Ovary (tissue), 9 donors: ENCODE measurements around the gene AP1M2. TPM values are rescaled to one million over a fixed set of nuclear protein-coding genes. Genes with fewer than 3 reads are reported as not detected.
A peak's percentile ranks its signal among the peaks of the same experiment; 100 is the strongest.

Experiments used
- DNase-seq, 5 donors: peaks; one replicate each; pipeline ENCODE4 v3.0.0-alpha.2; 2019 to 2020
- H3K27ac ChIP-seq, 2 donors: fragments of 200-600 bp; one replicate each; pipeline versions ENCODE4 v1.5.1 to v1.8.0; 2019 to 2022
- H3K27me3 ChIP-seq: fragments of 200-600 bp; one replicate; pipeline ENCODE4 v1.8.0; 2022
- H3K36me3 ChIP-seq: fragments of 200-600 bp; sonication (generic); one replicate; pipeline ENCODE4 v1.5.1; 2019
- H3K4me1 ChIP-seq: one replicate; pipeline ENCODE4 v1.8.1; 2013; ENCODE audit warnings: mild to moderate bottlenecking, moderate library complexity; ENCODE audit not compliant: insufficient read depth
- H3K4me3 ChIP-seq: fragments of 200-600 bp; sonication (generic); one replicate; pipeline ENCODE4 v1.5.1; 2017
- H3K9me3 ChIP-seq, 2 donors: fragments of 200-600 bp in 1 of 2; sonication (generic) in 1 of 2; one replicate each; pipeline versions ENCODE4 v1.5.1 to v1.8.1; 2013 to 2019; ENCODE audit warnings: mild to moderate bottlenecking in 1 of 2, moderate library complexity in 1 of 2
- EP300 ChIP-seq: sonication (generic); formaldehyde crosslinking; IDR thresholded peaks from one replicate; pipeline ENCODE4 v1.6.1; 2017; ENCODE audit warnings: antibody characterized with exemption
- POLR2A ChIP-seq: fragments of 450-650 bp; IDR thresholded peaks from one replicate; pipeline ENCODE4 v1.6.1; 2017; ENCODE audit warnings: antibody characterized with exemption, mild to moderate bottlenecking, moderate library complexity
- WGBS, 3 donors: extraction: QIAGEN DNeasy Blood & Tissue Kit in 1 of 3; methylation state at CpG; one replicate each; pipeline versions ENCODE4 v1.1.5 to v1.1.7; 2013 to 2017; 5-methylcytosine and 5-hydroxymethylcytosine counted together
- intact Hi-C, 4 donors: fragments of 100-400 bp; cut with DNase I; formaldehyde crosslinking; loops; one replicate each; pipeline versions ENCODE4 v1.11.0 to v1.15.1; 2022 to 2023
- polyA plus RNA-seq, 2 donors: library from polyadenylated mRNA; stranded (reverse); fragments of 200-250 nt in 1 of 2; fragments of 350-450 nt in 1 of 2; fragmentation: Illumina TruSeq in 1 of 2; extraction: RNeasy Lipid Tissue Mini Kit (QIAGEN cat#74804) in 1 of 2; gene quantifications; one replicate each; pipeline ENCODE4 v1.2.3, GENCODE V29; 2013 to 2014
- total RNA-seq, 7 donors: library from RNA; depleted of rRNA in 2 of 7; stranded (reverse); fragments of >200 nt in 2 of 7; fragmentation: NEBNext Ultra II Directional in 3 of 7; extraction: Animal tissue kit (Norgen Biotek cat#: 25700) in 3 of 7; gene quantifications; one replicate each; pipeline versions ENCODE4 v1.1.0 to v1.2.4, GENCODE V29; 2016 to 2023
- TF ChIP-seq, protein P1 (sequence below), 3 donors: fragments of 450-650 bp in 2 of 3; fragments of 200-600 bp in 1 of 3; IDR thresholded peaks; one replicate each; pipeline versions ENCODE4 v1.5.1 to v1.8.0; 2016 to 2022; ENCODE audit warnings: antibody characterized with exemption in 3 of 3, mild to moderate bottlenecking in 1 of 3
- donor health status: DM: no; HTN: no; CAD: no; lungs with moderate emphysema.
- donor health status: DM: no; HTN: no; CAD: no.
- donor health status: Bipolar disorder and iron deficiency.
- donor health status: DM: yes; HTN: yes; CAD: no.
- donor health status: DM: no; HTN: no; CAD: no.
- donor health status: DM: yes; HTN: yes; CAD: no.

AP1M2 gene
- total and polyA plus RNA-seq, 9 donors, result 0.19 to 45.5 (median 2.9) TPM; not detected in 1

DNA sequence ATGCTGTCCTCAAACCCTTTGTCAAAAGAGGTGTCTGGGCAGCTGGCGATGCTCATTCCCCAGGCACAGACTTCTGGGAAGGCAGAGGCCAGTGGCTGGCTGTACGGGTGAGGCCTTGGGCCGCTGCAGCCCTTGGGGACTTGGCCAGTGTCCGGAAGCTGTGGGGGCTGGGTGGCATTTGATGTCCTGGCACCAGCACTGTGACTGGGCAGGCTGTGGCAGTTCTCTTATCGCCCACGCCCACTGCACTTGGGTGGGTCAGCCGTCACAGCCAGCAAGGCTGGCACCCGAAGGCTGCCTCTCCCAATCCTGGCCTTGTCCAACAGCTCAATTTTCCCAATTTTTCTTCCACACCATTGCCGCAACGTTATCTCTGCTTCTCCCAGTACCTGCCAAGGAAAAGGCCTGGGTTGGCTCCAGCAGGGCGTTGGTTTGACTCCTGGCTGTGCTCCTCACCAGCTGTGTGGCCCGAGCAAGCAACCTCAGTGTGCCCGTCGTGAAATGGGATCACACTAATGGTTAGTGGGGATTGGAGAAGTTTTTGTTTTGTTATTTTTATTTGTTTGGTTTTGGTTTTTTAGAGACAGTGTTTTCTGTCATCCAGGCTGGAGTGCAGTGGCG is 25.5 kb upstream of the AP1M2 start:
- Histone ChIP-seq H3K9me3 (no peaks in the 10 kb centered on the region), H3K36me3 (no peaks in the 10 kb centered on the region), H3K4me1 (peaks cover 5% of the 10 kb centered on the region), H3K27ac (peak overlapping the region in 1 of 2 donors; percentile 16), H3K4me3 (no peak overlapping the region), H3K27me3 (no peaks in the 10 kb centered on the region)
- peak in 2 of 5 donors; percentile 35 to 55 for DNase-seq
- 50 to 58% (median 56%) methylated on average over 15 of the region's 15 CpGs for WGBS, 3 donors
- intact Hi-C loops, result no loop called here
- TF ChIP-seq, protein P1, sequence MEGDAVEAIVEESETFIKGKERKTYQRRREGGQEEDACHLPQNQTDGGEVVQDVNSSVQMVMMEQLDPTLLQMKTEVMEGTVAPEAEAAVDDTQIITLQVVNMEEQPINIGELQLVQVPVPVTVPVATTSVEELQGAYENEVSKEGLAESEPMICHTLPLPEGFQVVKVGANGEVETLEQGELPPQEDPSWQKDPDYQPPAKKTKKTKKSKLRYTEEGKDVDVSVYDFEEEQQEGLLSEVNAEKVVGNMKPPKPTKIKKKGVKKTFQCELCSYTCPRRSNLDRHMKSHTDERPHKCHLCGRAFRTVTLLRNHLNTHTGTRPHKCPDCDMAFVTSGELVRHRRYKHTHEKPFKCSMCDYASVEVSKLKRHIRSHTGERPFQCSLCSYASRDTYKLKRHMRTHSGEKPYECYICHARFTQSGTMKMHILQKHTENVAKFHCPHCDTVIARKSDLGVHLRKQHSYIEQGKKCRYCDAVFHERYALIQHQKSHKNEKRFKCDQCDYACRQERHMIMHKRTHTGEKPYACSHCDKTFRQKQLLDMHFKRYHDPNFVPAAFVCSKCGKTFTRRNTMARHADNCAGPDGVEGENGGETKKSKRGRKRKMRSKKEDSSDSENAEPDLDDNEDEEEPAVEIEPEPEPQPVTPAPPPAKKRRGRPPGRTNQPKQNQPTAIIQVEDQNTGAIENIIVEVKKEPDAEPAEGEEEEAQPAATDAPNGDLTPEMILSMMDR (IDR thresholded peaks at IDR 0.05), result no peak
- no peak for TF ChIP-seq POLR2A
- TF ChIP-seq EP300, result no peak

DNA sequence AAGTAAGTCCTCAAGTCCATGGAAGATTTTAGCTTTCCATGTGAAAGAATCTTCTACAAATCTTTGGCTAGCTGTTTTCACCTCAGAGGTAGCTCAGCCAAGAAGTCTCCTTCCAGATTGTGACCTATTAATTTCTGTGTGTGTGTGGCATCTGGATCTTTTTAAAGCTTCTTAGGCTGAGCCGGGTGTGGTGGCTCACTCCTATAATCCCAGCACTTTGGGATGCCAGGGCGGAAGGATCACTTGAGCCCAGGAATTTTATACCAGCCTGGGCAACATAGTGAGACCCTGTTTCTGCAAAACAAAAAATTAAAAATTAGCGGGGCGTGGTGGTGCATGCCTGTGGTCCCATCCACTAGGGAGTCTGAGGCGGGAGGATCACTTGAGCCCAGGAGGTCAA is 24.8 kb upstream of the AP1M2 start:
- DNase-seq, result no peak
- Histone ChIP-seq H3K4me3 (no peak overlapping the region), H3K27ac (no peak overlapping the region), H3K4me1 (peaks cover 5% of the 10 kb centered on the region), H3K36me3 (no peaks in the 10 kb centered on the region), H3K9me3 (no peaks in the 10 kb centered on the region), H3K27me3 (no peaks in the 10 kb centered on the region)
- WGBS, 3 donors, result 82 to 84% (median 83%) methylated on average over 5 of the region's 5 CpGs
- intact Hi-C loops, result no loop called here
- TF ChIP-seq POLR2A (no peak), EP300 (no peak)
- TF ChIP-seq, protein P1 (IDR thresholded peaks at IDR 0.05), result no peak

DNA sequence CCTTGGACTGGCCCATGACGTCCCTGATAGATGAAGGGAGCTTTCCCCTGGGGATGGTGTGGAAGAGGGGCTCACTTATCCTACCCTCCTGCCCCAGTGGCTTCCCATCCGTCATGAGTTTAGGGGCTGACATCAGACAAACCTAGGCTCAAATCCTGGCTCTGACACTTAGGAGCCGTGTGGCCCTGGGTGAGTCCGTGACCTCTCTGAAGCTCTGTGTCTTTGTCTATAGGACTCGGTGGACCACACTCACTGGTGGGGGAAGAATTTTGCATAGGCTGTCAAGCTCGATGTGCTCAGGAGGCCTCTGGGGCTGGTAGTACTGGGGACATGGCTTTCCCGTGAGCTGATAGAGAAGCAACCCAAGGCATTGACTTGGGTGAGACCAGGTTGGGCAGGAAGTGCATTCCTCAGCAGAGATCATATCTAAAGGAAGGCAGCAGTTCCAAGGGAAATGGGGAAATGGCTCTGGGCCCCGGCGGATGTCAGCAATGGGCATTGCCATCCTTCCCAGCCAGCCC is 17.4 kb upstream of the AP1M2 start:
- no peak for DNase-seq

DNA sequence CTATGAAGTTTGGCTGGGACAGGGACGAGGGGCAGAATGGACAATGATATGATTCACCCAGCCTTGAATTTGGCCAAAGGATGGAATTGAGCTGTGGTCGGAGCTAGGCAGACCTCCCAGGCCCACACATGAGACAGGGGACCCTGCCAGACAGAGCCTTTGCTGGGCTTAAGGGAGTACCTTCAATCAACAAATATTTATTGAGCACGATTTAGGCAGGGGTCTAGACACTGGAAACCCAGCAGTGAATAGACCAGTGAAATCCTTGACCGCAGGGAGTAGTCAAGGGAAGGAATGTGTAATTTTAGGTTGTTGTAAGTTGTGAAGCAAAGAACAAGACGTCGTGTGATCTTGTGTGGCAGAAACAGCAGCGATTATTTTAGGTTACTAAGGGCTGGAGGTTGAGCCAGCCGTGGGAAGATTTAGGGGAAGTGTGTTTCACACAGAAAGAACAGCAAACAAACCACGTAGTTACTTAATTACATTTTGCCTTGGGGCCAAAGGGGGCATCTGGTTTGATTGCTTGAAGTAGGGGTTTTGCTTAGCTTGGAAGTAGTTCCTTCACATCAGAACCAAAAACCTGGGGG is 16.9 kb upstream of the AP1M2 start:
- TF ChIP-seq EP300, result no peak
- TF ChIP-seq, protein P1 (IDR thresholded peaks at IDR 0.05), result no peak
- TF ChIP-seq POLR2A, result no peak
- Histone ChIP-seq H3K4me1 (peaks cover 2% of the 10 kb centered on the region), H3K9me3 (no peaks in the 10 kb centered on the region), H3K27me3 (no peaks in the 10 kb centered on the region), H3K4me3 (no peak overlapping the region), H3K27ac (peak overlapping the region; percentile 62 to 68), H3K36me3 (no peaks in the 10 kb centered on the region)
- intact Hi-C loops, result no loop called here
- DNase-seq, result no peak
- WGBS, 3 donors, result 28 to 34% (median 34%) methylated on average over 8 to 9 of the region's 9 CpGs

More for the DNA sequence above, 17.4 kb upstream of the AP1M2 start:
- H3K4me3 ChIP-seq, result no peak overlapping the region
- H3K4me1 ChIP-seq, result peaks cover 2% of the 10 kb centered on the region
- 79 to 88% (median 87%) methylated on average over 9 of the region's 9 CpGs for WGBS, 3 donors
- TF ChIP-seq EP300 (no peak), POLR2A (no peak)
- TF ChIP-seq, protein P1 (IDR thresholded peaks at IDR 0.05), result no peak
- no peaks in the 10 kb centered on the region for H3K36me3 ChIP-seq
- peak overlapping the region; percentile 62 to 68 for H3K27ac ChIP-seq
- intact Hi-C loops, result no loop called here
- H3K27me3 ChIP-seq, result no peaks in the 10 kb centered on the region
- no peaks in the 10 kb centered on the region for H3K9me3 ChIP-seq
